Effector memory CD8-positive, alpha-beta T cell (primary cell): Measurements from ENCODE around the gene MYL12A.
"Not testable (repeated sequence)": the region's sequence is repeated elsewhere in the genome, so short reads cannot be mapped to it uniquely, and the experiment has no call there.

Experiments used
- ATAC-seq: fragments of 150-1000 bp; cut with Tn5 transposase; replicated peaks from 2 replicates; pipeline ENCODE4 v1.10.0; 2021; ENCODE audit warnings: mild to moderate bottlenecking, moderate library complexity
- DNase-seq, 3 experiments: peaks; one replicate each; pipeline ENCODE4 v3.0.0; 2021
- H3K27ac Mint-ChIP-seq, 2 donors: one replicate each; pipeline ENCODE4 v1.8.0; 2022; ENCODE audit warnings: mild to moderate bottlenecking in 2 of 2, mixed read lengths in 2 of 2, moderate library complexity in 2 of 2
- H3K27me3 Mint-ChIP-seq, 2 donors: one replicate each; pipeline ENCODE4 v1.8.0; 2022; ENCODE audit warnings: mixed read lengths in 2 of 2
- H3K36me3 Mint-ChIP-seq: one replicate; pipeline ENCODE4 v1.8.0; 2022; ENCODE audit warnings: mild to moderate bottlenecking, moderate library complexity, mixed read lengths; ENCODE audit not compliant: insufficient read depth
- H3K4me1 Mint-ChIP-seq, 2 donors: one replicate each; pipeline ENCODE4 v1.8.0; 2022; ENCODE audit warnings: low read depth in 2 of 2, mixed read lengths in 2 of 2
- H3K4me3 Mint-ChIP-seq, 2 donors: one replicate each; pipeline ENCODE4 v1.8.0; 2022; ENCODE audit warnings: mild to moderate bottlenecking in 2 of 2, mixed read lengths in 2 of 2, moderate library complexity in 2 of 2
- H3K9me3 Mint-ChIP-seq, 2 donors: one replicate each; pipeline ENCODE4 v1.8.0; 2022; ENCODE audit warnings: mixed read lengths in 2 of 2
- total RNA-seq, 9 experiments: gene quantifications; one replicate each; lab custom pipeline; 2026; lab: John Stamatoyannopoulos, UW

The MYL12A gene
- total RNA-seq: 151 to 344 (median 259) reads per million in 9 experiments

- Mint-ChIP-seq H3K36me3 (peaks cover 42% of the 10 kb centered on the region), H3K9me3 (no peaks in the 10 kb centered on the region), H3K4me1 (peaks cover 33 to 46% of the 10 kb centered on the region in 2 donors), H3K4me3 (peak within 1 kb of the TSS; percentile 78 to 89), H3K27me3 (no peaks in the 10 kb centered on the region), H3K27ac (peak within 1 kb of the TSS; percentile 96 to 97)
- DNase-seq (peak; percentile 84 to 86 (median 85)), ATAC-seq (peak; percentile 79)
These were observed at the start of gene MYL12A for GRCh38 chr18:3247240-3248061. TSS of gene MYL12A (plus strand) at chr18:3247801. CDS start at chr18:3253248, 5,447 bp downstream.

- ATAC-seq, H3K4me3 Mint-ChIP-seq, DNase-seq, H3K4me1 Mint-ChIP-seq, H3K27ac Mint-ChIP-seq, H3K36me3 Mint-ChIP-seq, H3K9me3 Mint-ChIP-seq, H3K27me3 Mint-ChIP-seq: not testable (repeated sequence)
These were observed 49.2 kb upstream of the MYL12A start for GRCh38 chr18:3198260-3198860.

GRCh38 chr18:3199942-3200645 is 47.5 kb upstream of the MYL12A start:
- DNase-seq (no peak), ATAC-seq (no peak)
- peaks cover 2 to 11% of the 10 kb centered on the region in 2 donors for H3K9me3 Mint-ChIP-seq
- H3K4me3 Mint-ChIP-seq: no peak overlapping the region
- no peak overlapping the region for H3K27ac Mint-ChIP-seq
- H3K27me3 Mint-ChIP-seq: no peaks in the 10 kb centered on the region
- H3K36me3 Mint-ChIP-seq: no peaks in the 10 kb centered on the region
- no peaks in the 10 kb centered on the region for H3K4me1 Mint-ChIP-seq

GRCh38 chr18:3205239-3205638 is 42.4 kb upstream of the MYL12A start:
- ATAC-seq (no peak), DNase-seq (no peak)
- Mint-ChIP-seq H3K4me1 (peaks cover 5 to 7% of the 10 kb centered on the region in 2 donors), H3K27ac (no peak overlapping the region), H3K36me3 (no peaks in the 10 kb centered on the region), H3K27me3 (no peaks in the 10 kb centered on the region), H3K4me3 (no peak overlapping the region), H3K9me3 (peaks cover 2 to 11% of the 10 kb centered on the region in 2 donors)

GRCh38 chr18:3207565-3207964 is 40.0 kb upstream of the MYL12A start:
- H3K27ac Mint-ChIP-seq: no peak overlapping the region
- DNase-seq (no peak), ATAC-seq (no peak)
- H3K4me1 Mint-ChIP-seq: peaks cover 5 to 8% of the 10 kb centered on the region in 2 donors
- H3K27me3 Mint-ChIP-seq: no peaks in the 10 kb centered on the region
- no peaks in the 10 kb centered on the region for H3K36me3 Mint-ChIP-seq
- no peak overlapping the region for H3K4me3 Mint-ChIP-seq
- H3K9me3 Mint-ChIP-seq: peaks cover 2 to 11% of the 10 kb centered on the region in 2 donors

GRCh38 chr18:3209859-3210569 is 37.6 kb upstream of the MYL12A start:
- no peaks in the 10 kb centered on the region for H3K27me3 Mint-ChIP-seq
- H3K9me3 Mint-ChIP-seq: no peaks in the 10 kb centered on the region
- DNase-seq: no peak
- peak; percentile 46 for ATAC-seq
- peaks cover 5 to 8% of the 10 kb centered on the region in 2 donors for H3K4me1 Mint-ChIP-seq
- no peak overlapping the region for H3K4me3 Mint-ChIP-seq
- H3K27ac Mint-ChIP-seq: peak overlapping the region in 1 of 2 donors; percentile 64
- H3K36me3 Mint-ChIP-seq: peaks cover 2% of the 10 kb centered on the region

- no peak overlapping the region for H3K4me3 Mint-ChIP-seq
- no peak overlapping the region for H3K27ac Mint-ChIP-seq
- no peaks in the 10 kb centered on the region for H3K27me3 Mint-ChIP-seq
- H3K36me3 Mint-ChIP-seq: peaks cover 2% of the 10 kb centered on the region
- H3K9me3 Mint-ChIP-seq: no peaks in the 10 kb centered on the region
- no peak for ATAC-seq
- H3K4me1 Mint-ChIP-seq: peaks cover 5 to 8% of the 10 kb centered on the region in 2 donors
- DNase-seq: no peak
These were observed 36.2 kb upstream of the MYL12A start for GRCh38 chr18:3211236-3211992.

GRCh38 chr18:3212657-3213056 is 34.9 kb upstream of the MYL12A start:
- Mint-ChIP-seq H3K27me3 (no peaks in the 10 kb centered on the region), H3K4me3 (no peak overlapping the region), H3K36me3 (peaks cover 2% of the 10 kb centered on the region), H3K9me3 (no peaks in the 10 kb centered on the region), H3K4me1 (peaks cover 5 to 8% of the 10 kb centered on the region in 2 donors), H3K27ac (peak overlapping the region in 1 of 2 donors; percentile 41)
- ATAC-seq (no peak), DNase-seq (no peak)

- Mint-ChIP-seq H3K36me3 (peaks cover 2% of the 10 kb centered on the region), H3K9me3 (no peaks in the 10 kb centered on the region), H3K4me3 (no peak overlapping the region), H3K27me3 (no peaks in the 10 kb centered on the region), H3K27ac (peak overlapping the region; percentile 23 to 41), H3K4me1 (peaks cover 5 to 8% of the 10 kb centered on the region in 2 donors)
- DNase-seq (no peak), ATAC-seq (peak; percentile 81)
These were observed 34.1 kb upstream of the MYL12A start for GRCh38 chr18:3213300-3214059.

GRCh38 chr18:3214855-3215637 is 32.6 kb upstream of the MYL12A start:
- Mint-ChIP-seq H3K36me3 (peaks cover 2% of the 10 kb centered on the region), H3K27me3 (no peaks in the 10 kb centered on the region), H3K9me3 (no peaks in the 10 kb centered on the region), H3K27ac (no peak overlapping the region), H3K4me3 (no peak overlapping the region), H3K4me1 (peaks cover 7 to 9% of the 10 kb centered on the region in 2 donors)
- ATAC-seq (no peak), DNase-seq (no peak)

GRCh38 chr18:3216987-3217386 is 30.6 kb upstream of the MYL12A start:
- Mint-ChIP-seq H3K36me3 (peaks cover 2% of the 10 kb centered on the region), H3K4me3 (no peak overlapping the region), H3K27me3 (no peaks in the 10 kb centered on the region), H3K4me1 (peaks cover 4 to 6% of the 10 kb centered on the region in 2 donors), H3K27ac (peak overlapping the region in 1 of 2 donors; percentile 1), H3K9me3 (no peaks in the 10 kb centered on the region)
- DNase-seq: no peak
- no peak for ATAC-seq
